Endothelial cell of umbilical vein (primary cell): ENCODE measurements around the gene COL19A1. TPM values are rescaled to one million over a fixed set of nuclear protein-coding genes. Genes with fewer than 3 reads are reported as not detected.

Experiments used
- BruUV-seq: library from RNA; stranded (reverse); fragments of 400-500 nt; replicated peaks from 2 replicates; lab custom pipeline; 2021; lab: Mats Ljungman, UMichigan
- CTCF ChIA-PET: fragments of 300-600, 350-600 bp; sonication (Branson Sonifier 250); formaldehyde crosslinking; loops from one replicate; lab custom pipeline; 2021; ENCODE audit warnings: antibody characterized with exemption, inconsistent platforms; lab: Charles Lee
- POLR2A ChIA-PET: fragments of 300-600, 350-600 bp; sonication (Branson Sonifier 250); formaldehyde crosslinking; loops from one replicate; lab custom pipeline; 2021; ENCODE audit warnings: antibody characterized with exemption, inconsistent platforms; lab: Charles Lee
- DNase-seq: peaks from one replicate; pipeline ENCODE4 v3.0.0-alpha.2; 2011; ENCODE audit warnings: low read depth, low spot score
- FAIRE-seq: peaks from 2 replicates; lab custom pipeline; 2011; peaks lifted over from hg19 to GRCh38; lab: Jason Lieb, UNC
- H2AFZ ChIP-seq: 2 replicates; pipeline ENCODE4 v1.6.0; 2012; ENCODE audit warnings: low read depth, low read length, control low read depth, inconsistent platforms
- H3K27ac ChIP-seq: 2 replicates; pipeline ENCODE4 v1.5.1; 2011; ENCODE audit warnings: low read depth, mild to moderate bottlenecking, control low read depth, low read length, moderate library complexity; ENCODE audit not compliant: insufficient read depth
- H3K27me3 ChIP-seq, 2 experiments: 2 replicates each; pipeline versions ENCODE4 v1.6.0 to v1.6.1; 2011; ENCODE audit warnings: low read length in 2 of 2, mixed read lengths in 1 of 2; ENCODE audit not compliant: control insufficient read depth in 2 of 2, insufficient read depth in 2 of 2
- H3K36me3 ChIP-seq, 2 experiments: 2 replicates in 1 of 2; 3 replicates in 1 of 2; pipeline ENCODE4 v1.5.1; 2011; ENCODE audit warnings: low read length in 2 of 2, mild to moderate bottlenecking in 1 of 2, moderate library complexity in 1 of 2; ENCODE audit not compliant: control insufficient read depth in 2 of 2, insufficient read depth in 2 of 2; ENCODE audit errors: extremely low read depth in 1 of 2
- H3K4me1 ChIP-seq: 3 replicates; pipeline ENCODE4 v1.5.1; 2011; ENCODE audit warnings: mild to moderate bottlenecking, low read length; ENCODE audit not compliant: control insufficient read depth, insufficient read depth; ENCODE audit errors: extremely low read depth
- H3K4me2 ChIP-seq: 2 replicates; pipeline ENCODE4 v1.6.1; 2011; ENCODE audit warnings: low read length, control low read depth, mixed read lengths; ENCODE audit not compliant: insufficient read depth
- H3K4me3 ChIP-seq, 3 experiments: fragments of 200-600 bp in 1 of 3; sonication (generic), shearing (Covaris generic) in 1 of 3; replicated peaks in 1 of 3; 2 replicates each; pipeline ENCODE4 v1.5.1; 2011 to 2016; ENCODE audit warnings: control low read depth in 3 of 3, low read length in 3 of 3, mild to moderate bottlenecking in 2 of 3, inconsistent platforms in 1 of 3, low read depth in 1 of 3, moderate library complexity in 1 of 3; ENCODE audit not compliant: insufficient read depth in 1 of 3
- H3K79me2 ChIP-seq: 2 replicates; pipeline ENCODE4 v1.6.0; 2012; ENCODE audit warnings: low read length, inconsistent platforms; ENCODE audit not compliant: control insufficient read depth, insufficient read depth
- H3K9ac ChIP-seq: replicated peaks from 2 replicates; pipeline ENCODE3; 2011; ENCODE audit warnings: low read length, control low read depth; ENCODE audit not compliant: insufficient read depth; ENCODE audit errors: extremely low read depth
- H3K9me1 ChIP-seq: replicated peaks from 3 replicates; pipeline ENCODE4 v1.6.0; 2011; ENCODE audit warnings: mild to moderate bottlenecking, low read length; ENCODE audit not compliant: control insufficient read depth, insufficient read depth; ENCODE audit errors: extremely low read depth
- H3K9me3 ChIP-seq: replicated peaks from 2 replicates; pipeline ENCODE4 v1.5.1; 2012; ENCODE audit warnings: low read length, inconsistent platforms; ENCODE audit not compliant: control insufficient read depth, insufficient read depth
- H4K20me1 ChIP-seq: replicated peaks from 2 replicates; pipeline ENCODE3; 2011; ENCODE audit warnings: mild to moderate bottlenecking, low read length; ENCODE audit not compliant: control insufficient read depth, insufficient read depth; ENCODE audit errors: extremely low read depth
- CTCF ChIP-seq, 2 donors: IDR thresholded peaks; 1 replicate in 1 of 2; 2 replicates in 1 of 2; pipeline ENCODE4 v1.5.1; 2011; ENCODE audit warnings: low read length in 2 of 2, mild to moderate bottlenecking in 2 of 2, moderate library complexity in 2 of 2, control low read depth in 1 of 2, inconsistent platforms in 1 of 2, low read depth in 1 of 2; ENCODE audit not compliant: insufficient read depth in 1 of 2; ENCODE audit errors: extremely low read depth in 1 of 2
- EZH2 ChIP-seq: IDR thresholded peaks from 2 replicates; pipeline ENCODE4 v1.6.1; 2012; ENCODE audit warnings: borderline replicate concordance, low read depth, mild to moderate bottlenecking, moderate library complexity, low read length, inconsistent platforms; ENCODE audit not compliant: severe bottlenecking
- GATA2 ChIP-seq: IDR thresholded peaks from 2 replicates; pipeline ENCODE4 v1.7.0; 2011; ENCODE audit warnings: low read depth, mild to moderate bottlenecking, moderate library complexity, mixed read lengths, low read length; ENCODE audit not compliant: insufficient read length, insufficient read depth
- JUN ChIP-seq: IDR thresholded peaks from 2 replicates; pipeline ENCODE4 v1.6.1; 2011; ENCODE audit warnings: borderline replicate concordance, low read depth; ENCODE audit not compliant: insufficient read length, insufficient read depth
- MAX ChIP-seq: IDR thresholded peaks from 2 replicates; pipeline ENCODE4 v1.6.1; 2011; ENCODE audit not compliant: insufficient read depth, insufficient read length
- POLR2A ChIP-seq: IDR thresholded peaks from 2 replicates; pipeline ENCODE4 v1.6.1; 2012; ENCODE audit warnings: low read depth, mild to moderate bottlenecking, control low read depth, low read length
- POLR2AphosphoS5 ChIP-seq: IDR thresholded peaks from 2 replicates; pipeline ENCODE4 v1.6.1; 2012; ENCODE audit warnings: low read depth, mild to moderate bottlenecking, control low read depth, low read length, moderate library complexity; ENCODE audit not compliant: insufficient read depth
- dilution Hi-C: fragments of 300-500 bp; cut with MboI; formaldehyde crosslinking; loops from one replicate; pipeline ENCODE4 v1.15.0; 2019; ENCODE audit warnings: low sequenced_read_pairs; ENCODE audit not compliant: extremely low pct_ligation_motif_present
- intact Hi-C: fragments of 100-400 bp; cut with micrococcal nuclease; formaldehyde crosslinking; loops from one replicate; pipeline ENCODE4 v1.10.0; 2022
- polyA plus RNA-seq, 4 experiments: library from polyadenylated mRNA; depleted of rRNA in 3 of 4; stranded (reverse) in 3 of 4; unstranded in 1 of 4; fragments of >200 nt; gene quantifications; 2 replicates each; pipeline versions ENCODE4 v1.2.1 to v1.2.3, GENCODE V29; 2011 to 2012; ENCODE audit warnings: missing spikeins in 1 of 4
- total RNA-seq: library from RNA; stranded (reverse); gene quantifications from 2 replicates; pipeline ENCODE4 v1.2.3, GENCODE V29; 2021

Gene COL19A1
- total and polyA plus RNA-seq, 2 donors (not counting 3 experiments of a cell fraction or from before 2014, with no cell fraction given), result not detected

GRCh38 chr6:70129341-70129740, 263.0 kb downstream of the COL19A1 start:
- POLR2A ChIA-PET, result no interaction called here
- Histone ChIP-seq H3K4me2 (no peak overlapping the region), H3K27ac (no peak overlapping the region), H3K4me3 (no peak overlapping the region), H3K36me3 (no peaks in the 10 kb centered on the region), H3K27me3 (no peaks in the 10 kb centered on the region), H3K79me2 (no peaks in the 10 kb centered on the region), H3K4me1 (no peaks in the 10 kb centered on the region), H3K9me1 (no peaks in the 10 kb centered on the region), H3K9me3 (no peaks in the 10 kb centered on the region), H3K9ac (no peak overlapping the region), H4K20me1 (no peaks in the 10 kb centered on the region), H2AFZ (no peak overlapping the region)
- no TSS peak for BruUV-seq
- no peak for FAIRE-seq
- intact Hi-C loops (no loop called here), dilution Hi-C loops (no loop called here)
- DNase-seq, result no peak
- CTCF ChIA-PET, result no interaction called here
- TF ChIP-seq GATA2 (no peak), POLR2AphosphoS5 (no peak), POLR2A (no peak), EZH2 (no peak), CTCF (IDR thresholded peaks at IDR 0.05; ENCODE audit: extremely low read depth in 1 of 2, insufficient read depth in 1 of 2, low read depth in 1 of 2, low read length in 2 of 2) (no peak), JUN (no peak), MAX (no peak)
